ENCODE measurements around the gene ZNF273.

DNA sequence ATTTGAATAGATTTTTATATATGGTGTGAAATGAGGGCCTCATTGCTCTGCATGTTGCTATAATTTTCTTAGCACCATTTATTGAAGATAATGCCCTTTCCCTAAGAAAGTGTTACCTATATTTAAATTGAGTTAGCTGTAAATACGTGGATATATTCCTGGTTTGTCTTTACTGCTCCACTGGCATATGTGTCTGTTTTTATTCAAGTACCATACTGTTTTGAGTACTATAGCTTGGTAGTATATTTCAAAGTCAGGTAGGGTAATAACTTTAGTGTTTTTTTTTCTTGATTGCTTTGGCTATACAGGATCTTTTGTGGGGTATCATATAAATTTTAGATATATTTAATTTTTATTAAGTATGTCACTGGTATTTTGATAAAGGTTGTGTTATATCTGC lies 31.4 kb downstream of the ZNF273 start:
- TF ChIP-seq POLR2A (IDR thresholded peaks at IDR 0.05) (no peak), POLR2AphosphoS5 (IDR thresholded peaks at IDR 0.05) (no peak)
- TF ChIP-seq, protein P1, sequence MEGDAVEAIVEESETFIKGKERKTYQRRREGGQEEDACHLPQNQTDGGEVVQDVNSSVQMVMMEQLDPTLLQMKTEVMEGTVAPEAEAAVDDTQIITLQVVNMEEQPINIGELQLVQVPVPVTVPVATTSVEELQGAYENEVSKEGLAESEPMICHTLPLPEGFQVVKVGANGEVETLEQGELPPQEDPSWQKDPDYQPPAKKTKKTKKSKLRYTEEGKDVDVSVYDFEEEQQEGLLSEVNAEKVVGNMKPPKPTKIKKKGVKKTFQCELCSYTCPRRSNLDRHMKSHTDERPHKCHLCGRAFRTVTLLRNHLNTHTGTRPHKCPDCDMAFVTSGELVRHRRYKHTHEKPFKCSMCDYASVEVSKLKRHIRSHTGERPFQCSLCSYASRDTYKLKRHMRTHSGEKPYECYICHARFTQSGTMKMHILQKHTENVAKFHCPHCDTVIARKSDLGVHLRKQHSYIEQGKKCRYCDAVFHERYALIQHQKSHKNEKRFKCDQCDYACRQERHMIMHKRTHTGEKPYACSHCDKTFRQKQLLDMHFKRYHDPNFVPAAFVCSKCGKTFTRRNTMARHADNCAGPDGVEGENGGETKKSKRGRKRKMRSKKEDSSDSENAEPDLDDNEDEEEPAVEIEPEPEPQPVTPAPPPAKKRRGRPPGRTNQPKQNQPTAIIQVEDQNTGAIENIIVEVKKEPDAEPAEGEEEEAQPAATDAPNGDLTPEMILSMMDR (IDR thresholded peaks at IDR 0.05) = no peak

All from stomach (tissue), 4 donors.